NT2/D1 (cell line): ENCODE results near the gene METTL24.

Source experiments
- SUZ12 ChIP-seq: IDR thresholded peaks from 2 replicates; pipeline ENCODE4 v1.6.1; 2011; ENCODE audit not compliant: insufficient read length, insufficient read depth; ENCODE audit errors: extremely low read depth
- YY1 ChIP-seq: IDR thresholded peaks from 2 replicates; pipeline ENCODE4 v1.6.1; 2011; ENCODE audit not compliant: insufficient read length, insufficient read depth
- ZNF274 ChIP-seq: IDR thresholded peaks from 2 replicates; pipeline ENCODE4 v1.6.1; 2011; ENCODE audit warnings: mild to moderate bottlenecking, low read depth, low read length

DNA sequence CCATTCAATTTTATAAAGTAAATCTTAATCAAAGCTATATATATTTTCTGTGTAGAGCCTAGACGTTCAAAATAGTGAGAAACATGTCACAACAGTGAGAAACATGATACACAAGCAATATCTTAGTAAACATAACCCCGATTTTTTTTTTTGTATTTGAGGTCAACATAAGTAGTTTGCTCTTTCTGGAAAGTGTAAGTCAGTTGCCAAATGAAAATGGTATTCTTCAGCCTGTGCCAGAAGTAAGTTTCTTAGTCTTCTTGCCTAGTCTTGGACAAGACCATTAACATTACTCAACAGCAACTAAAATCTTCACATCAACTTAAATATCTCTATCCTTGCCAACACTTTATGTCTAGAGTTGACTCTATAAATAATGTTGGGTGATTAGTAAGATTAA is 59.7 kb downstream of the METTL24 start:
- no peak for TF ChIP-seq ZNF274
- no peak for TF ChIP-seq SUZ12
- no peak for TF ChIP-seq YY1
